Measurements from ENCODE around the gene DSC2.
"Not testable (repeated sequence)": the region's sequence is repeated elsewhere in the genome, so short reads cannot be mapped to it uniquely, and the experiment has no call there.

DSC2 gene

DNA sequence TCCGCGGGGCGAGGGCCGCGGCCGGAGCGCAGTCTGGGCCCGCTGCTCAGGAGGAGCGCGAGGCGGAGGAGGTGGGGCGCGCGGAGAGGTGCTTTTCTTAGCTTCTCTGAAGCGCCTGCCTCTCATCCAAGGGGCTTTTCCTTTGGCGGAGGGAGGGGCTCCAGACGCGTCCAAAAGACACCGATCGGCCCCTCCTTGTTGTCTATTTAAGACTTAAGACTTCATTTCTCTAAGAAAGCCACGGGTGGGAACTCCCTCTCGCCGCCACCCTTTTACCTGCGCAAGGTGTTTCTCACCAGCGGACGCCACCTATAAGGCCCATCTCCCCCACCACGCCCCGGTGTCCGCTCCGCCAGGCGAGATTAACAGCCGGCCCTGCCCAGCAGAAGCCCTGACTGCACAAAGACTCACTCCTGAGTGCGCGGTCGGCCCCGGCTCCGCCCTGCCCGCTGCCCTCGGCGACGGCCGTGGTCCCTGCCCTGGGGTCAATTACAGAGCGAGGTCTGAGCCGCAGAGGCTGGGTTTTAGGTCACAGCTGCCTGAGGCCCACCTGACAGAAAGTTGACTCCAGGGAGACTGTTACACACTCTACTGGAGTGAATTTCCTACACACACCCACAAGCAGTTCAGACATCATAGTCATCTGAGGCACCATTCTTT, at the start of gene DSC2:
Gene DSC2, minus strand, starts transcription at position 397 of the 660 bp plus-strand sequence. CDS start 450 bp downstream, outside the sequence.
- intact Hi-C loops (cut with DNase I), result no loop called here
- peak in 33 of 42 donors; percentile 4 to 51 (median 20) for DNase-seq

- DNase-seq, result no peak
- intact Hi-C loops (cut with DNase I), result no loop called here
Observed at GRCh38 chr18:31149351-31149750, 47.1 kb upstream of the DSC2 start.

GRCh38 chr18:31148600-31148999, 46.4 kb upstream of the DSC2 start:
- intact Hi-C loops (cut with DNase I), result no loop called here
- DNase-seq, result no peak

DNA sequence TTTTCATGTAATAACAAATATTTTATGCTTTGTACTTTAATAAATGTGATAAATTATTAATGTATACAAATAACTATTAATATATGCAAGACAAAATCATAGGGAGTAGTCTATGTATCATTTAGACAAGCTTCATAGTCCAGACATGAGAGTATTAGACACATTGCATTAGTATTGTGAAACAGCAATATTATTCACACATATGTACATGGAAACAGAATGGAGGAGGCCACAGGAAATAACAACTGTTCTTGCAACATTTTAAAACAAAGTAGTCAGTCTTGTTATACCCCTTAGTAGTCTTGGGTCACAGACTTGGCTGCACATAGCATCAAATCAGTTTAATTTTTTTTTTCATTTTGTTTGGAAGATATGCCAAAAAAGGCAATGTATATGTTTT, 44.6 kb upstream of the DSC2 start:
- intact Hi-C loops (cut with DNase I), result no loop called here
- no peak for DNase-seq

DNA sequence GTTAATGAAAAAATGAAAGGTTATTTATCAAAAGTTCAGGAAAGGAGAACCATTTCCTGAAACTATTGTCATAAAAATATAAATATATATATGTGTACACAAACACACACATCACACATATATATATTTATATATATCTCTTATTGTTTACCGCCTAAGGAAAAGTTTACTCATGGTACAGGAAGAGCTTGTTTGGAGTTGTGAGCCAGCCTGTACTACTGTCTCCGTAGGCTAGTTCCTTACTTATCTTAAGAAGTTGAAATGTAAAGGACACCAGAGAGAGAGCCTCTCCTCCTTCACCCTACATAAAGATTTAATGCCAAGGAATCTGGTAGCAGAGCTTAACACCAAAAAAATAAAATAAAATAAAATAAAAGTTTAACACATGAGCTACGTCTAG, 40.8 kb upstream of the DSC2 start:
- no peak for DNase-seq

GRCh38 chr18:31138709-31139108, 36.5 kb upstream of the DSC2 start:
- intact Hi-C loops (cut with DNase I), result no loop called here
- no peak for DNase-seq

More for the DNA sequence above, 40.8 kb upstream of the DSC2 start:
- intact Hi-C loops (cut with DNase I), result no loop called here

DNA sequence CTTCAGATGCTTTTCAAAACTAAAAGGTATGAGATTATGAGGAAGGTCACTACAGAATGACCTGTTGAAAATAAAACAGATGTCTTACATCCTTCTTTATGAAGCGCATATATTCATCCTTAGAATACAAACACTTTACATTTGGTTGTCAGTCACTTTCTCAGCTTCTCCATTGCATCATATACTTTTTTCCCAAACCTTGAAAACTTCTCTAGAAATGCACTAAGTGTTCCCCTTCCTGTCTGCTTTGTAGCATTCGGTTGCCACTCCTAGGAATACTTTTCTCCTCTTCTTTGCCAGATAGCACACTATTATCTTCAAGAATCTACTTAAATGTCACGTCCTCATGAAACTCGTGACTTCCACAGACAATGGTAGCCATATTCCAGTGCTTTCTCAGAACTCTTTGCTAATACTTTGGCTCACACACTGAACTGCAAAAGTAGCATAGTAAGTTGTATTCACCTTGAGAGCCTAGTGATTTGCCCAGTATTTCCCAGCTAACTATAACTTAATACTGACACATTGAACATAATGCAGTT, 32.8 kb upstream of the DSC2 start:
- intact Hi-C loops (cut with DNase I), result no loop called here
- DNase-seq, result no peak

GRCh38 chr18:31129398-31130115, 27.3 kb upstream of the DSC2 start:
- intact Hi-C loops (cut with DNase I), result no loop called here
- DNase-seq, result no peak

DNA sequence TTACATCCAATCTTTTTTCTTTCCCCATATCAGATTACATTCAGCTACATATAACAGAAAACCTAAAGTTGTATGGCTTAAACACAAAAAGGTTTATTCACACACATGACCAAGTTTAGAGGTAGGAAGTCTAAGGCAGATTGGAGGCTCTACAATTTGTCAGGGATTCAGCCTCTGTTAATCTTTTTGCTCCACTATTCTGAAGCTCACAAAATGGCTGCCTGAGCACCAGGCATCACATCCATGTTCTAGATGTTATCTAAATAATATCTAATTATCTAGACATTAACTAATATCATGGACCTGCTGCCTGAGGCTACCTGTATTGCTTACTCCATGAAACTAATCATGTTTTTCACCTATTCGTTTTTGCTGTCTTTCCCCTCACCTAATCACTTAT, 23.7 kb upstream of the DSC2 start:
- no peak for DNase-seq
- intact Hi-C loops (cut with DNase I), result no loop called here

DNA sequence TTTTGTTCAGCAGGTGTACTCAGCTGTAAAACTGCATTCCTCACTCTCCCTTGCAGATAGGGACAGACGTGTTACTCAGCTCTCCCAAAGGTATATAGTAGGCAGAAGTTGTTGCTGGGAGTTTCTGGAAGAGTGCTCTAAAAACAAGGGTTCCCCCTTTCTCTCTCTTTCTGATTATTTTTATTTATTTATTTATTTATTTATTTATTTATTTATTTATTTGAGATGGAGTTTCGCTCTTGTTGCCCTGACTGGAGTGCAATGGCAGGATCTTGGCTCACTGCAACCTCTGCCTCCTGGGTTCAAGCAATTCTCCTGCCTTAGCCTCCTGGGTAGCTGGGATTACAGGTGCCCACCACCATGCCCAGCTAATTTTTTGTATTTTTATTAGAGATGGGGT, 20.9 kb upstream of the DSC2 start:
- DNase-seq; intact Hi-C loops (cut with DNase I): not testable (repeated sequence)

DNA sequence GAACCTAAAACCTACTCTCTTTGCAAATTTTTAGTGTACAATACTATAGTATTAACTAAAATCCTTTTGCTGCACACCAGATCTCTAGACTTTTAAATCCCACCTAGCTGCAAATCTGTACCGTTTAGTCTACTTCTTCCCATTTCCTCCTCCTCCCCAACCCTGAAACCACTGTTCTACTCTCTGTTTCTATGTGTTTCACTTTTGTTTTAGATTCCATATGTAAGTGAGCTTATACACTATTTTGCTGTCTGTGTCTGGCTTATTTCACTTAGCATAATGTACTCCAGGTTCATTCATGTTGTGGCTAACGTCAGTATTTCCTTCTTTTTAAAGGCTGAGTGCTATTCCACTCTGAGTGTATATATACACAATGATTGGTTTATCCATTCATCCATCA, 18.4 kb upstream of the DSC2 start:
- DNase-seq, result no peak
- intact Hi-C loops (cut with DNase I), result no loop called here

DNA sequence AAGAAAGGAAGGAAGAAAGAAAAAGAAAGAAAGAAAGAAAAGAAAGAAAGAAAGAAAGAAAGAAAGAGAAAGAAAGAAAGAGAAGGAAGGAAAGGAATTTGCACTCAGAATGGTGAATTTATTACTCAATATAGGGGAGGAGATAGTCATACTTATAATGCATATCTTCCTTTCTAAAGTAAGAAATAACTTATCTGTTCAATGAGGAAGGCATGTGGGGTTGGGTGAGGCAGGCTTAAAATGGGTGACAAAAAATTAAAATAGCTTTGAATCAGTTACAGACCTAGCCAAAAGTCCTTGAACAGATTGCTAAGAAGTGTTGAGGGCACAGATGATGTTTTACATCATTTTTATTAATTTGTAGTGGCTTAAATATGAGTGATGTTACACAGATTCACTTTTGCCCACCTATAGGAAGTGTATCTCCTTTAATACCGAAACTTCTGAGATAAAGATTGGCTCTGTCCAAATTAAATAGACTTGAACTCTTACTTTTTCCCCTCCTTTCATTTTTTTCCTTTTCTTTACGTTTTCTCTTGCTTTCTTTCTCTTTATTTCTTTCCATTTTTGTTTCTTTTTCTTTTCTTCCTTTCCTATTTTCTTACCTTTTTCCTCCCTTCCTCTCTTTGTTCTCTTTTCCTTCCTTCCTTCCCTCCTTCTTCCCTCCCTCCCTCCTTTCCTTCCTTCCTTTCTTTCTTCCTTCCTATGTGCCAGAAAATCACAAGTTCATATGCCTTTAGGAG, 14.8 kb upstream of the DSC2 start:
- intact Hi-C loops (cut with DNase I), result no loop called here
- DNase-seq, result no peak

GRCh38 chr18:31112804-31113203, 10.6 kb upstream of the DSC2 start:
- intact Hi-C loops (cut with DNase I), result no loop called here
- no peak for DNase-seq

DNA sequence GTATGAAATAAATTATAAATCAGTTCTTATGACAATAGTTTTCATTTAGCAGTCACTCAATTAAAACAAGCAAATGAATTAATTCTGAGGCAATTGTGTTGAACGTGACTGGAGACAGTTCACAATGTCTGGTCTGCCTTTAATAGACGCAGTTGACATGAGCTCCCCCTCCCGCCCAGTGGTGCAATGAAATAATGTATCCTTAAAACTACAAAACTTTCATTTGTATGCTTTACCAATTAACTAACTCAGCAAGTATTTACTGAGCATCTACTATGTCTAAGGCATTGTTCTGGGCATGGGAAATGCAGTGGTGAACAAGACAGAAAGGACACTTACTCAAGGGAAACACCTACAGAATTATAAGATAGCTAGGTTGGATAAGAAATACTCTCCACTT, 3.5 kb upstream of the DSC2 start:
- no peak for DNase-seq
- intact Hi-C loops (cut with DNase I), result no loop called here

DNA sequence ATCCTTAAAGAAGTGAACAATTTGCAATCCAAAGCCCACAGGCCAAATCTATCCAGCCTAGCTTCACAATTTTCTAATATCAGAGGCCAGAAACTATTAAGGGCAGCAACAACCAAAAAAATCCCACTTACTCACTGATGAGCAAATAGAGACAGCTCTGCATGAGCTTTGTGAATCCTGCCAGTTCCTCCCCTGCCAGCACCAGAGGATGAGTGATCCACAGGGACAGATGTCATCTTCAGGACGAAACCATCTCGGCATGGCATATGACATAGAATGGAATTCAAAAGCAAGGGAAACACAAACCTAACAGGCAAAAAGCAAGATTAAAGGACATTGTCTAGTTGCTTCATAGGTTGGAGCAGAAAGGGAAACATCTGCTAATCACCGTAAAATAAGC, 2.2 kb upstream of the DSC2 start:
- no peak for DNase-seq
- intact Hi-C loops (cut with DNase I), result no loop called here

GRCh38 chr18:31103423-31103822, 1.2 kb upstream of the DSC2 start:
- no peak for DNase-seq
- intact Hi-C loops (cut with DNase I), result no loop called here

DNA sequence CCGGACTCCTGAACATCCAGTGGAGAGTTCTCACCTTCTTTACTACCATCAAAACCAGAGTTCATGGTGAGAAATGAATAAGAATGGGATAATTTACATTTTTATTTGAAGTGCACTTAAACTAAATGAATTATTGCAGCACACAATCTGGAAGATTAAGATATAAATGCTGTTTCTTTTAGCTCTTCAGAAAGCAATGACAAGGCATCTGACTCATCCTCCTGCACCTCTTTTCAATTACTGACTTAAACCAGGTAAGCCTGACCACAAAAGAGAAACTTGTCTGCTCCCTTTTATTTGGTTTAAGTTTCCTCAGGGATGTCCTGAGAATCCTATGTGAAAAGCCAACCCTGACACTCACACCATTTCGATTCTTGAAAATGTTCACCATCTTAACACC, 720 bp upstream of the DSC2 start:
- intact Hi-C loops (cut with DNase I), result no loop called here
- DNase-seq, result no peak

GRCh38 chr18:31101183-31102024, 817 bp downstream of the DSC2 start:
- peak; percentile 25 to 82 (median 65) for DNase-seq
- intact Hi-C loops (cut with DNase I), result no loop called here

Measured in head of caudate nucleus (tissue), 42 donors.